ENCODE results near the gene SIDT2. TPM values are rescaled to one million over a fixed set of nuclear protein-coding genes. Genes with fewer than 3 reads are reported as not detected.
"Not testable (repeated sequence)": the region's sequence is repeated elsewhere in the genome, so short reads cannot be mapped to it uniquely, and the experiment has no call there.

SIDT2 gene
- 100 to 1,000 TPM in 1 of 6 donors, 10 to 100 TPM in 5; 19.2 to 126 (median 80.7) TPM for polyA plus RNA-seq (ENCODE audit: low read depth in 6 of 6)

GRCh38 chr11:117178210-117179034, at the start of gene SIDT2:
Gene SIDT2 (plus strand): TSS chr11:117178743. CDS start chr11:117179264, 521 bp downstream.
- peak within 1 kb of the TSS; percentile 93 to 100 (median 98) for H3K4me3 Mint-ChIP-seq
- DNase-seq (peak; percentile 86), ATAC-seq (ENCODE audit: low read depth in 2 of 2) (peak; percentile 90 to 92)
- H3K4me1 Mint-ChIP-seq, result peaks cover 25 to 44% (median 40%) of the 10 kb centered on the region in 3 donors
- peak within 1 kb of the TSS; percentile 96 to 99 (median 98) for H3K27ac Mint-ChIP-seq
- no peaks in the 10 kb centered on the region for H3K27me3 Mint-ChIP-seq
- no peaks in the 10 kb centered on the region for H3K9me3 Mint-ChIP-seq
- H3K36me3 Mint-ChIP-seq, result no peaks in the 10 kb centered on the region

- ATAC-seq (ENCODE audit: low read depth in 2 of 2); H3K4me3 Mint-ChIP-seq; H3K4me1 Mint-ChIP-seq; H3K9me3 Mint-ChIP-seq; H3K36me3 Mint-ChIP-seq; H3K27ac Mint-ChIP-seq; H3K27me3 Mint-ChIP-seq; DNase-seq: not testable (repeated sequence)
Measured at GRCh38 chr11:117130396-117130795, 48.1 kb upstream of the SIDT2 start.

- ATAC-seq (ENCODE audit: low read depth in 2 of 2), result no peak
Measured at GRCh38 chr11:117130879-117131278, 47.7 kb upstream of the SIDT2 start.

GRCh38 chr11:117134431-117134830, 44.1 kb upstream of the SIDT2 start:
- H3K36me3 Mint-ChIP-seq, result no peaks in the 10 kb centered on the region
- DNase-seq, result no peak
- H3K27me3 Mint-ChIP-seq, result peaks cover 0 to 4% (median under 1%) of the 10 kb centered on the region in 3 donors
- no peak for ATAC-seq (ENCODE audit: low read depth in 2 of 2)
- H3K4me1 Mint-ChIP-seq, result no peaks in the 10 kb centered on the region
- H3K4me3 Mint-ChIP-seq, result no peak overlapping the region
- H3K9me3 Mint-ChIP-seq, result no peaks in the 10 kb centered on the region
- no peak overlapping the region for H3K27ac Mint-ChIP-seq

More at GRCh38 chr11:117130879-117131278, 47.7 kb upstream of the SIDT2 start:
- DNase-seq, result no peak
- H3K27me3 Mint-ChIP-seq, result no peaks in the 10 kb centered on the region
- H3K4me3 Mint-ChIP-seq, result no peak overlapping the region
- peak overlapping the region in 1 of 6 donors; percentile 14 for H3K27ac Mint-ChIP-seq
- no peaks in the 10 kb centered on the region for H3K9me3 Mint-ChIP-seq
- H3K4me1 Mint-ChIP-seq, result no peaks in the 10 kb centered on the region
- no peaks in the 10 kb centered on the region for H3K36me3 Mint-ChIP-seq

GRCh38 chr11:117134979-117135378, 43.6 kb upstream of the SIDT2 start:
- not testable (repeated sequence) for H3K36me3 Mint-ChIP-seq; ATAC-seq (ENCODE audit: low read depth in 2 of 2); H3K4me1 Mint-ChIP-seq; H3K27me3 Mint-ChIP-seq; DNase-seq; H3K9me3 Mint-ChIP-seq; H3K27ac Mint-ChIP-seq; H3K4me3 Mint-ChIP-seq

- not testable (repeated sequence) for H3K4me3 Mint-ChIP-seq; ATAC-seq (ENCODE audit: low read depth in 2 of 2); DNase-seq; H3K36me3 Mint-ChIP-seq; H3K4me1 Mint-ChIP-seq; H3K9me3 Mint-ChIP-seq; H3K27ac Mint-ChIP-seq
- H3K27me3 Mint-ChIP-seq, result peaks cover 0 to 13% (median 8%) of the 10 kb centered on the region in 3 donors
Measured at GRCh38 chr11:117137223-117138086, 41.1 kb upstream of the SIDT2 start.

GRCh38 chr11:117143390-117143789, 35.2 kb upstream of the SIDT2 start:
- peaks cover 0 to 13% (median 8%) of the 10 kb centered on the region in 3 donors for H3K27me3 Mint-ChIP-seq
- peak; percentile 19 to 24 for ATAC-seq (ENCODE audit: low read depth in 2 of 2)
- H3K36me3 Mint-ChIP-seq, result peaks cover 0 to 14% of the 10 kb centered on the region in 2 donors
- H3K4me1 Mint-ChIP-seq, result peaks cover 26 to 43% (median 42%) of the 10 kb centered on the region in 3 donors
- H3K9me3 Mint-ChIP-seq, result no peaks in the 10 kb centered on the region
- no peak for DNase-seq
- H3K4me3 Mint-ChIP-seq, result peak overlapping the region; percentile 95 to 99 (median 97)
- peak overlapping the region; percentile 94 to 99 (median 98) for H3K27ac Mint-ChIP-seq

- Mint-ChIP-seq H3K36me3 (peaks cover 0 to 14% of the 10 kb centered on the region in 2 donors), H3K9me3 (no peaks in the 10 kb centered on the region), H3K27ac (peak within 1 kb of the TSS; percentile 94 to 99 (median 98)), H3K4me1 (peaks cover 26 to 48% (median 45%) of the 10 kb centered on the region in 3 donors), H3K4me3 (peak within 1 kb of the TSS; percentile 95 to 99 (median 98)), H3K27me3 (peaks cover 0 to 13% (median 8%) of the 10 kb centered on the region in 3 donors)
- ATAC-seq (ENCODE audit: low read depth in 2 of 2), result peak; percentile 88 to 93
- peak; percentile 97 for DNase-seq
Measured at GRCh38 chr11:117143871-117144476, 34.6 kb upstream of the SIDT2 start, which contains the start of gene PAFAH1B2. Gene PAFAH1B2 (plus strand): TSS chr11:117144287. CDS start chr11:117152448, 8,161 bp downstream.

- Mint-ChIP-seq H3K9me3 (no peaks in the 10 kb centered on the region), H3K4me1 (peaks cover 26 to 51% (median 45%) of the 10 kb centered on the region in 3 donors), H3K36me3 (peaks cover 0 to 14% of the 10 kb centered on the region in 2 donors), H3K27ac (peak overlapping the region; percentile 94 to 99 (median 98)), H3K27me3 (peaks cover 0 to 6% (median 5%) of the 10 kb centered on the region in 3 donors), H3K4me3 (peak overlapping the region; percentile 95 to 99 (median 98))
- ATAC-seq (ENCODE audit: low read depth in 2 of 2) (peak; percentile 44 to 48), DNase-seq (peak; percentile 47)
Measured at GRCh38 chr11:117144477-117145392, 33.8 kb upstream of the SIDT2 start.

- Mint-ChIP-seq H3K36me3 (peaks cover 0 to 14% of the 10 kb centered on the region in 2 donors), H3K27me3 (no peaks in the 10 kb centered on the region), H3K9me3 (no peaks in the 10 kb centered on the region), H3K4me3 (peak overlapping the region; percentile 95 to 99 (median 98)), H3K27ac (peak overlapping the region; percentile 90 to 99 (median 98)), H3K4me1 (peaks cover 26 to 55% (median 48%) of the 10 kb centered on the region in 3 donors)
- no peak for DNase-seq
- no peak for ATAC-seq (ENCODE audit: low read depth in 2 of 2)
Measured at GRCh38 chr11:117145393-117145761, 33.2 kb upstream of the SIDT2 start.

GRCh38 chr11:117146521-117146920, 32.0 kb upstream of the SIDT2 start:
- Mint-ChIP-seq H3K9me3 (no peaks in the 10 kb centered on the region), H3K36me3 (peaks cover 0 to 14% of the 10 kb centered on the region in 2 donors), H3K27ac (peak overlapping the region in 2 of 6 donors; percentile 59 to 94), H3K27me3 (no peaks in the 10 kb centered on the region), H3K4me3 (peak overlapping the region in 7 of 8 donors; percentile 95 to 99 (median 98)), H3K4me1 (peaks cover 26 to 63% (median 51%) of the 10 kb centered on the region in 3 donors)
- DNase-seq (no peak), ATAC-seq (ENCODE audit: low read depth in 2 of 2) (no peak)

GRCh38 chr11:117152066-117152465, 26.5 kb upstream of the SIDT2 start:
- DNase-seq (no peak), ATAC-seq (ENCODE audit: low read depth in 2 of 2) (no peak)
- Mint-ChIP-seq H3K4me3 (no peak overlapping the region), H3K27me3 (no peaks in the 10 kb centered on the region), H3K36me3 (peaks cover 0 to 6% of the 10 kb centered on the region in 2 donors), H3K9me3 (no peaks in the 10 kb centered on the region), H3K27ac (peak overlapping the region in 2 of 6 donors; percentile 15 to 76), H3K4me1 (peaks cover 6 to 53% (median 34%) of the 10 kb centered on the region in 3 donors)

Measured in naive B cell (primary cell).